Lower lobe of right lung (tissue), 2 donors: ENCODE measurements around the gene CCDC51. TPM values are rescaled to one million over a fixed set of nuclear protein-coding genes. Genes with fewer than 3 reads are reported as not detected.

Source experiments
- ATAC-seq, 2 donors: fragments of 200-7000 bp; cut with Tn5 transposase; one replicate each; pipeline ENCODE4 v1.9.1; 2020 to 2022; ENCODE audit warnings: mild to moderate bottlenecking in 2 of 2, moderate library complexity in 2 of 2
- DNase-seq: peaks from one replicate; pipeline ENCODE4 v3.0.0-alpha.2; 2020
- H3K27ac ChIP-seq: fragments of 200-600 bp; one replicate; pipeline ENCODE4 v1.8.0; 2022
- H3K27me3 ChIP-seq: fragments of 200-600 bp; one replicate; pipeline ENCODE4 v1.8.0; 2022; ENCODE audit warnings: low read depth
- H3K36me3 ChIP-seq: fragments of 200-600 bp; one replicate; pipeline ENCODE4 v1.8.0; 2022; ENCODE audit warnings: mild to moderate bottlenecking
- H3K4me1 ChIP-seq: fragments of 200-600 bp; one replicate; pipeline ENCODE4 v1.8.0; 2022
- H3K4me3 ChIP-seq: fragments of 200-600 bp; one replicate; pipeline ENCODE4 v1.8.0; 2022; ENCODE audit warnings: mild to moderate bottlenecking
- H3K9me3 ChIP-seq: fragments of 200-600 bp; one replicate; pipeline ENCODE4 v1.8.0; 2022
- CTCF ChIP-seq: fragments of 200-600 bp; IDR thresholded peaks from one replicate; pipeline ENCODE4 v1.8.0; 2022; ENCODE audit warnings: antibody characterized with exemption, mild to moderate bottlenecking
- intact Hi-C: fragments of 100-400 bp; cut with DNase I; formaldehyde crosslinking; loops from one replicate; pipeline ENCODE4 v1.11.0; 2022
- total RNA-seq: library from RNA; stranded (reverse); fragmentation: NEBNext Ultra II Directional; extraction: Animal tissue kit (Norgen Biotek cat#: 25700); gene quantifications from one replicate; pipeline ENCODE4 v1.2.1, GENCODE V29; 2021
- donor health status: DM: no; HTN: yes; CAD: no; lungs with severe emphysema.

Gene CCDC51
- total RNA-seq, 1 donor from 2014 or later = 8.6 TPM

GRCh38 chr3:48405971-48406370 lies 33.9 kb downstream of the CCDC51 start:
- no peak for ATAC-seq
- Histone ChIP-seq H3K36me3 (peaks cover 66% of the 10 kb centered on the region), H3K27me3 (no peaks in the 10 kb centered on the region), H3K27ac (no peak overlapping the region), H3K9me3 (no peaks in the 10 kb centered on the region), H3K4me1 (peaks cover 8% of the 10 kb centered on the region), H3K4me3 (no peak overlapping the region)
- DNase-seq = no peak
- TF ChIP-seq CTCF = no peak
- intact Hi-C loops = no loop called here

- H3K4me1 ChIP-seq = peaks cover 8% of the 10 kb centered on the region
- no peak for TF ChIP-seq CTCF
- H3K4me3 ChIP-seq = no peak overlapping the region
- ATAC-seq (no peak), DNase-seq (peak; percentile 45)
- H3K27me3 ChIP-seq = no peaks in the 10 kb centered on the region
- intact Hi-C loops = no loop called here
- H3K27ac ChIP-seq = no peak overlapping the region
- H3K36me3 ChIP-seq = peaks cover 60% of the 10 kb centered on the region
- H3K9me3 ChIP-seq = no peaks in the 10 kb centered on the region
Observed at GRCh38 chr3:48405343-48405881, 34.5 kb downstream of the CCDC51 start.

DNA sequence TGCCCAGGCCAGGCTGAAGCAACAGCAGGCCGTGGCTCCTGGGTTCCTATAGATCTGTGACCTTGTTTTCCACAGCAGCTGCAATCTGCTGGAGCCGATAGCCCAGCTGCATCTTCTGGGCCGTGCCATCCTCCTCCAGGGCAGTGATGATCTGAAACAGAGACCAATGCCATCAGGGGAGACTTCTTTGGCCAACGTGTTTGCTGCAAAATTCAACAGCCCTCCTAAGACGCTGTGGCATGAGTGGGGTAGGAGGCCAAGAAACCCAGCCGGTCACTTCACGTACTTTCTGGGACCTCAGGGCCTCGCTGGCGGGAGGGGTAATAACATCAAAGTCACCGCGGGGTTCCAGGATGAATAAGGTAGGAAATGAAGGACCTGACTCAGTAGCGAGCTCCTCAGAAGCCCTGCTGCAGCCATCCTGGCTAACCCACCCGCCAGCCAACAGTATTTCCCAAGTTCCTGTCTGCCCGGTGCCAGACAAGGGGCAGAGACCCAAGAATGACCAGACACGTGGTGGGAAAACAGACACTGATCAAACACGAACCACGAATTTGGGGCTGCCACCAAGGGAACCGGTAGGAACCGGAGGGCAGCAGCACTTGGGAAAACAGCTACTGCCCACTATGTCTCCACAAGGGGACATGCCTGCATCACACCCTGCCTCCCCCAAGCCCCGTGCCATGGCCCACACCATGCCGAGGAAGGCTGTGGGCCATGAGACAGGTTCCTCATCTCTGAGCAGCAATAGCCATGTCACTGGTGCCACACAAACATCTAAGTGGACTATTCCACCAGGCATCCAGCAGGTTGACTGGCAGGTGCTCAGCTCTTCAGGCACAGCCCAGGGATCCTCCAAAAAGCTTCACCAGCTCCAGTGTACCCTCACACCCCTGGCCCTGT lies 35.2 kb downstream of the CCDC51 start:
- H3K36me3 ChIP-seq = peaks cover 53% of the 10 kb centered on the region
- H3K9me3 ChIP-seq = no peaks in the 10 kb centered on the region
- H3K4me3 ChIP-seq = no peak overlapping the region
- no peak for TF ChIP-seq CTCF
- ATAC-seq (no peak), DNase-seq (peak; percentile 22)
- intact Hi-C loops = loop anchor here (5.0 kb wide), 1 partner anchor 33 kb away; no protein-coding TSS in a partner anchor
- H3K27ac ChIP-seq = no peak overlapping the region
- no peaks in the 10 kb centered on the region for H3K27me3 ChIP-seq
- H3K4me1 ChIP-seq = peaks cover 8% of the 10 kb centered on the region

GRCh38 chr3:48403533-48404439 lies 36.1 kb downstream of the CCDC51 start:
- peaks cover 44% of the 10 kb centered on the region for H3K36me3 ChIP-seq
- no peak overlapping the region for H3K27ac ChIP-seq
- no peaks in the 10 kb centered on the region for H3K27me3 ChIP-seq
- TF ChIP-seq CTCF = no peak
- intact Hi-C loops = loop anchor here (5.0 kb wide), 1 partner anchor 34 kb away; no protein-coding TSS in a partner anchor
- DNase-seq = peak; percentile 36
- H3K4me3 ChIP-seq = no peak overlapping the region
- no peak for ATAC-seq
- H3K9me3 ChIP-seq = no peaks in the 10 kb centered on the region
- peaks cover 8% of the 10 kb centered on the region for H3K4me1 ChIP-seq

DNA sequence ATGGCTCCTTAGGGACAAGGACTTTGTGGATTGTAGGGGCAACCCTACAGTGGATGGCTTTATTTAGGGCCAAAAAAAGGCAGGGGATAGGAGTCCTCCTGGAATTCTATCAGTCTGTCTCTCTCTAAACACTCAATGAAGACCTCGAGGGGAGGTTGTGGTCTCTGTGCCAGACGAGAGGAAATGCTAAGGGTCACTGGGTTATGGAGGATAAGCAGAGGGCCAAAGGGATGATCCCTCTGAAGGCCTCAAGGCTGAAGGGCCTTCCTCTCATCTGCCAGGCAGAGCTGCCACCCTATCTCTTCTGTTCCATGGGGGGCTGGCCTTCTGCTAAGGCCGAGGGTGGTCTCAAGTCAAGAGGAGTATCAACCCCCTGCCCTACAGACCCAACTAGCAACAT lies 37.0 kb downstream of the CCDC51 start:
- Histone ChIP-seq H3K9me3 (no peaks in the 10 kb centered on the region), H3K27me3 (no peaks in the 10 kb centered on the region), H3K36me3 (peaks cover 35% of the 10 kb centered on the region), H3K4me3 (no peak overlapping the region), H3K27ac (peak overlapping the region; percentile 73), H3K4me1 (peaks cover 8% of the 10 kb centered on the region)
- no peak for TF ChIP-seq CTCF
- intact Hi-C loops = loop anchor here (5.0 kb wide), 1 partner anchor 34 kb away; no protein-coding TSS in a partner anchor
- DNase-seq = no peak
- no peak for ATAC-seq
